Fibroblast of lung (primary cell): ENCODE measurements around the gene SELL. TPM values are rescaled to one million over a fixed set of nuclear protein-coding genes. Genes with fewer than 3 reads are reported as not detected.

Experiments used
- DNase-seq, 2 donors: peaks; one replicate each; pipeline versions ENCODE4 v3.0.0 to v3.0.0-alpha.2; 2010; ENCODE audit warnings: low read depth in 2 of 2
- H2AFZ ChIP-seq: 2 replicates; pipeline ENCODE4 v1.5.1; 2012; ENCODE audit warnings: low read length, control low read depth, inconsistent platforms
- H3K27ac ChIP-seq: 2 replicates; pipeline ENCODE4 v1.5.1; 2011; ENCODE audit warnings: low read length, control low read depth; ENCODE audit not compliant: insufficient read depth
- H3K27me3 ChIP-seq: 2 replicates; pipeline ENCODE4 v1.5.1; 2011; ENCODE audit warnings: mild to moderate bottlenecking, low read length; ENCODE audit not compliant: control insufficient read depth, insufficient read depth
- H3K36me3 ChIP-seq: 2 replicates; pipeline ENCODE4 v1.5.1; 2011; ENCODE audit warnings: low read length; ENCODE audit not compliant: control insufficient read depth, insufficient read depth
- H3K4me1 ChIP-seq: 2 replicates; pipeline ENCODE4 v1.5.1; 2011; ENCODE audit warnings: low read length; ENCODE audit not compliant: control insufficient read depth, insufficient read depth; ENCODE audit errors: extremely low read depth
- H3K4me2 ChIP-seq: 2 replicates; pipeline ENCODE4 v1.5.1; 2011; ENCODE audit warnings: low read length, control low read depth; ENCODE audit not compliant: insufficient read depth; ENCODE audit errors: extremely low read depth
- H3K4me3 ChIP-seq, 4 experiments: fragments of 200-600 bp in 1 of 4; sonication (generic) in 1 of 4; replicated peaks in 1 of 4; 2 replicates each; pipeline ENCODE4 v1.5.1; 2011 to 2016; ENCODE audit warnings: low read length in 4 of 4, low read depth in 3 of 4, mild to moderate bottlenecking in 3 of 4, control low read depth in 2 of 4, inconsistent platforms in 1 of 4, mixed read lengths in 1 of 4; ENCODE audit not compliant: insufficient read depth in 1 of 4; ENCODE audit errors: control extremely low read depth in 1 of 4
- H3K79me2 ChIP-seq: 2 replicates; pipeline ENCODE4 v1.5.1; 2012; ENCODE audit warnings: mild to moderate bottlenecking, low read length, inconsistent platforms; ENCODE audit not compliant: control insufficient read depth, insufficient read depth
- H3K9ac ChIP-seq: 2 replicates; pipeline ENCODE4 v1.5.1; 2011; ENCODE audit warnings: mild to moderate bottlenecking, low read length, control low read depth; ENCODE audit not compliant: insufficient read depth
- H3K9me3 ChIP-seq: 2 replicates; pipeline ENCODE4 v1.5.1; 2012; ENCODE audit warnings: low read depth, low read length; ENCODE audit not compliant: control insufficient read depth, insufficient read depth
- H4K20me1 ChIP-seq: 2 replicates; pipeline ENCODE4 v1.5.1; 2011; ENCODE audit warnings: low read length; ENCODE audit not compliant: control insufficient read depth, insufficient read depth; ENCODE audit errors: extremely low read depth
- CTCF ChIP-seq, 2 donors: IDR thresholded peaks in 1 of 2; conservative IDR thresholded peaks in 1 of 2; 1 replicate in 1 of 2; 2 replicates in 1 of 2; pipeline ENCODE4 v1.5.1; 2011 to 2012; ENCODE audit warnings: low read length in 2 of 2, control low read depth in 1 of 2, inconsistent platforms in 1 of 2, low read depth in 1 of 2, mild to moderate bottlenecking in 1 of 2
- EZH2 ChIP-seq: IDR thresholded peaks from 2 replicates; pipeline ENCODE4 v1.5.1; 2012; ENCODE audit warnings: low read length, control low read depth, mild to moderate bottlenecking; ENCODE audit errors: missing control alignments
- polyA plus RNA-seq, 2 donors: library from polyadenylated mRNA; depleted of rRNA in 1 of 2; stranded (reverse) in 1 of 2; unstranded in 1 of 2; fragments of >200 nt; gene quantifications; 2 replicates each; pipeline ENCODE4 v1.2.1, GENCODE V29; 2011 to 2012; ENCODE audit warnings: missing spikeins in 1 of 2
- total RNA-seq: library from RNA; depleted of rRNA; stranded (reverse); fragments of >200 nt; gene quantifications from 2 replicates; pipeline ENCODE4 v1.2.1, GENCODE V29; 2014

Gene SELL
- total and polyA plus RNA-seq, 2 donors (not counting 1 experiment from before 2014, with no cell fraction given) = 0.06 to 0.17 TPM

GRCh38 chr1:169750041-169750440, 38.6 kb upstream of the SELL start:
- Histone ChIP-seq H3K4me1 (no peaks in the 10 kb centered on the region), H3K27me3 (no peaks in the 10 kb centered on the region), H3K9ac (no peak overlapping the region), H3K79me2 (no peaks in the 10 kb centered on the region), H4K20me1 (no peaks in the 10 kb centered on the region), H3K4me3 (no peak overlapping the region), H2AFZ (no peak overlapping the region), H3K4me2 (no peak overlapping the region), H3K36me3 (no peaks in the 10 kb centered on the region), H3K9me3 (no peaks in the 10 kb centered on the region), H3K27ac (no peak overlapping the region)
- no peak for TF ChIP-seq EZH2
- no peak for TF ChIP-seq CTCF (conservative IDR thresholded peaks at IDR 0.05 in 1 of 2, IDR thresholded peaks at IDR 0.05 in 1 of 2; ENCODE audit: low read depth in 1 of 2, low read length in 2 of 2)
- DNase-seq = no peak

- no peaks in the 10 kb centered on the region for H3K36me3 ChIP-seq
- TF ChIP-seq CTCF (conservative IDR thresholded peaks at IDR 0.05 in 1 of 2, IDR thresholded peaks at IDR 0.05 in 1 of 2; ENCODE audit: low read depth in 1 of 2, low read length in 2 of 2) = no peak
- TF ChIP-seq EZH2 = no peak
- no peaks in the 10 kb centered on the region for H3K27me3 ChIP-seq
- H3K9ac ChIP-seq = no peak overlapping the region
- DNase-seq = no peak
- no peaks in the 10 kb centered on the region for H4K20me1 ChIP-seq
- H3K4me2 ChIP-seq = no peak overlapping the region
- no peaks in the 10 kb centered on the region for H3K79me2 ChIP-seq
- H3K4me3 ChIP-seq = no peak overlapping the region
- no peak overlapping the region for H2AFZ ChIP-seq
- no peak overlapping the region for H3K27ac ChIP-seq
- H3K4me1 ChIP-seq = no peaks in the 10 kb centered on the region
- H3K9me3 ChIP-seq = no peaks in the 10 kb centered on the region
These were observed 35.1 kb upstream of the SELL start for GRCh38 chr1:169746550-169746949.

- no peak overlapping the region for H2AFZ ChIP-seq
- no peak for TF ChIP-seq EZH2
- H3K4me1 ChIP-seq = no peaks in the 10 kb centered on the region
- no peak overlapping the region for H3K4me2 ChIP-seq
- no peaks in the 10 kb centered on the region for H3K27me3 ChIP-seq
- no peak overlapping the region for H3K27ac ChIP-seq
- no peak overlapping the region for H3K4me3 ChIP-seq
- no peaks in the 10 kb centered on the region for H3K79me2 ChIP-seq
- DNase-seq = peak in 1 of 2 donors; percentile 92
- no peak overlapping the region for H3K9ac ChIP-seq
- H3K36me3 ChIP-seq = no peaks in the 10 kb centered on the region
- no peaks in the 10 kb centered on the region for H3K9me3 ChIP-seq
- no peaks in the 10 kb centered on the region for H4K20me1 ChIP-seq
These were observed 33.8 kb upstream of the SELL start for GRCh38 chr1:169745015-169745861.
